Measurements from ENCODE around the gene TALDO1.

TALDO1 gene

DNA sequence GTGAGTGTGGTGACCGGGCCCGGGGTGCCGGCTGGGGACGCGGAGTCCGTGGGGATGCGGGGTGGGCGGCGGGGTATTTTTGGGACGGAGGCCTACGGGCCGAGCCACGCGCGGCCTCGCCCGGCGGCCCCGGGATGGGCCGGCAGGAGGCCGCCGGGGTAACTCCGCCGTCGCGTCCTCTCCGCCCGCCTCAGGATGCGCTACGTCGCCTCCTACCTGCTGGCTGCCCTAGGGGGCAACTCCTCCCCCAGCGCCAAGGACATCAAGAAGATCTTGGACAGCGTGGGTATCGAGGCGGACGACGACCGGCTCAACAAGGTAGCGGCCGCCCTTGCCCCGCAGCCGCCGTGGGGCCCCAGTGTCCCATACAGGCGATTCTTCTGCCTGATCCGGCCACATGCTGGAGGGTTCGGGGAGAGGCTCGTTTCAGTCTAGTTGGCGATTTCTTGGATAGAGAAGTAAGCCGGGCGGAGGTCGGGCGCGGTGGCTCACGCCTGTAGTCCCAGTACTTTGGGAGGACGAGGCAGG lies 62.8 kb downstream of the TALDO1 start:
- no peak for DNase-seq (ENCODE audit: low read depth)
- H3K4me3 ChIP-seq (ENCODE audit: control insufficient read depth, low read depth, low read length): peak overlapping the region; percentile 92

DNA sequence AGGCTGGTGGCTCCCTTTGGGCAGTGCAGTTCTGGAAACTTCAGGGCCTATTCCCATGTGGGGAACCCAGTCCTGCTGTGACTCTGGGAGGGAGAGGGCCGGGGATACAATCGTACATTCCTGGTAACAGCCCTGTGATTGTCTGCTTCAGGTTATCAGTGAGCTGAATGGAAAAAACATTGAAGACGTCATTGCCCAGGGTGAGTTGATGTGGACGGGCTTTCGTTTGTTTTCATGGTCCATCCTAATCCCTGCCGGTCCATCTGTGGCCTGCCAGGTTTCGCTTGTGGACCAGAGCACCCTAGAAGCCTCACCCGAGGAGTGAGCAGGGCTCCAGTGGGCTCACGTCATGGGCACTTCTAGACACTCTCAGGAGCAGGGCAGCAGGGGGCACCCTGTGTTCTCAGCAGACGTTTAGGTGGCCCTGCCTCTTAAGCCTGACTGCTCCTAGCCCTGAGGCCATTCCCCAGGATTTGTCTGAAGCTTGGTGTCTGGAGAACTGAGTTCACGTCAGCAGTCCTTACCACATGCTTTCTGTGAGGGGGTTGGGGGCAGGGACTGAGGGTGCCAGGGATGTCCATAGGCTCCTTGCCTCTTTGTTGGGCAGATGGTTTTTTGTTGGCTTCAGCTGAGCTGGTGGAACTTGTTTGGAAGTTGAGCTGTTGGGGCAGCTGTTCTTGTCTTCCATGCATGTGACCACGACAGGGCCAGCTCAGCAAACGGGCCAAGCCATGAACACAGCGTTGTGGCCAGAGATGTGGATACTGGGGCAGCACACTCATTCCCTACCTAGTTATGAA lies 64.4 kb downstream of the TALDO1 start:
- TF ChIP-seq, protein P1, sequence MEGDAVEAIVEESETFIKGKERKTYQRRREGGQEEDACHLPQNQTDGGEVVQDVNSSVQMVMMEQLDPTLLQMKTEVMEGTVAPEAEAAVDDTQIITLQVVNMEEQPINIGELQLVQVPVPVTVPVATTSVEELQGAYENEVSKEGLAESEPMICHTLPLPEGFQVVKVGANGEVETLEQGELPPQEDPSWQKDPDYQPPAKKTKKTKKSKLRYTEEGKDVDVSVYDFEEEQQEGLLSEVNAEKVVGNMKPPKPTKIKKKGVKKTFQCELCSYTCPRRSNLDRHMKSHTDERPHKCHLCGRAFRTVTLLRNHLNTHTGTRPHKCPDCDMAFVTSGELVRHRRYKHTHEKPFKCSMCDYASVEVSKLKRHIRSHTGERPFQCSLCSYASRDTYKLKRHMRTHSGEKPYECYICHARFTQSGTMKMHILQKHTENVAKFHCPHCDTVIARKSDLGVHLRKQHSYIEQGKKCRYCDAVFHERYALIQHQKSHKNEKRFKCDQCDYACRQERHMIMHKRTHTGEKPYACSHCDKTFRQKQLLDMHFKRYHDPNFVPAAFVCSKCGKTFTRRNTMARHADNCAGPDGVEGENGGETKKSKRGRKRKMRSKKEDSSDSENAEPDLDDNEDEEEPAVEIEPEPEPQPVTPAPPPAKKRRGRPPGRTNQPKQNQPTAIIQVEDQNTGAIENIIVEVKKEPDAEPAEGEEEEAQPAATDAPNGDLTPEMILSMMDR (conservative IDR thresholded peaks at IDR 0.05; ENCODE audit: control insufficient read depth, insufficient read depth, low read depth, low read length): peak; percentile 4
- H3K4me3 ChIP-seq (ENCODE audit: control insufficient read depth, low read depth, low read length): peak overlapping the region; percentile 92
- peak; percentile 32 for DNase-seq (ENCODE audit: low read depth)

More for the DNA sequence above, 62.8 kb downstream of the TALDO1 start:
- TF ChIP-seq, protein P1 (conservative IDR thresholded peaks at IDR 0.05; ENCODE audit: control insufficient read depth, insufficient read depth, low read depth, low read length): no peak

DNA sequence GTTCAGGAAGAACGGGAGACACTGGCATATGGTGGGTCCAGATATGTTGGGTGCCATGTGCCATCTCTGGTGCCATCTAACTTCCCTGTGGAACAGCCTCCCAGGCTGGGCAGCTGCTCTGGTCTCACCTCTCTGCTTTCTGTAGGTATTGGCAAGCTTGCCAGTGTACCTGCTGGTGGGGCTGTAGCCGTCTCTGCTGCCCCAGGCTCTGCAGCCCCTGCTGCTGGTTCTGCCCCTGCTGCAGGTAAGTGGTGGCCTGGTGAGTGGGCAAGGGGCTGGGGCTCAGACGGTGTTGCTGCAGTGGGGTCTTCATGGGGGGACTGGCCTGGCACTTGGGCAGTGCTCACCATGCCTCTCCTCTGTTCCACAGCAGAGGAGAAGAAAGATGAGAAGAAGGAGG lies 65.1 kb downstream of the TALDO1 start:
- no peak for DNase-seq (ENCODE audit: low read depth)
- H3K4me3 ChIP-seq (ENCODE audit: control insufficient read depth, low read depth, low read length): no peak overlapping the region
- TF ChIP-seq, protein P1 (conservative IDR thresholded peaks at IDR 0.05; ENCODE audit: control insufficient read depth, insufficient read depth, low read depth, low read length): no peak

GRCh38 chr11:813072-813455 lies 65.8 kb downstream of the TALDO1 start:
- TF ChIP-seq, protein P1 (conservative IDR thresholded peaks at IDR 0.05; ENCODE audit: control insufficient read depth, insufficient read depth, low read depth, low read length): no peak
- no peak overlapping the region for H3K4me3 ChIP-seq (ENCODE audit: control insufficient read depth, low read depth, low read length)
- DNase-seq (ENCODE audit: low read depth): no peak

GRCh38 chr11:813456-814096 lies 66.3 kb downstream of the TALDO1 start:
- peak; percentile 31 for DNase-seq (ENCODE audit: low read depth)
- TF ChIP-seq, protein P1 (conservative IDR thresholded peaks at IDR 0.05; ENCODE audit: control insufficient read depth, insufficient read depth, low read depth, low read length): no peak
- H3K4me3 ChIP-seq (ENCODE audit: control insufficient read depth, low read depth, low read length): no peak overlapping the region

Data from fibroblast of mammary gland (primary cell).